HFFc6 (cell line): Measurements from ENCODE around the gene RBBP7. TPM values are rescaled to one million over a fixed set of nuclear protein-coding genes. Genes with fewer than 3 reads are reported as not detected.

Source experiments
- DNase-seq: peaks from one replicate; pipeline ENCODE4 v3.0.0-alpha.2; 2018
- H3K27ac Mint-ChIP-seq: 2 replicates; pipeline ENCODE4 v1.8.0; 2020; ENCODE audit warnings: mild to moderate bottlenecking, mixed read lengths
- H3K27me3 Mint-ChIP-seq: 2 replicates; pipeline ENCODE4 v1.8.0; 2021; ENCODE audit warnings: mild to moderate bottlenecking, moderate library complexity, mixed read lengths; ENCODE audit not compliant: insufficient read depth
- H3K36me3 Mint-ChIP-seq: 2 replicates; pipeline ENCODE4 v1.8.0; 2021; ENCODE audit warnings: low read depth, mixed read lengths
- H3K4me1 Mint-ChIP-seq: 2 replicates; pipeline ENCODE4 v1.8.0; 2020; ENCODE audit warnings: low read depth, mixed read lengths
- H3K4me3 Mint-ChIP-seq: 2 replicates; pipeline ENCODE4 v1.8.0; 2020; ENCODE audit warnings: mild to moderate bottlenecking, moderate library complexity, mixed read lengths
- H3K9me3 Mint-ChIP-seq: 2 replicates; pipeline ENCODE4 v1.8.0; 2020; ENCODE audit warnings: mild to moderate bottlenecking, mixed read lengths
- CTCF ChIP-seq: fragments of 200-600 bp; sonication (generic); IDR thresholded peaks from 2 replicates; pipeline ENCODE4 v1.5.0; 2021; ENCODE audit warnings: antibody characterized with exemption, mild to moderate bottlenecking
- total RNA-seq, 6 experiments: library from RNA; stranded (reverse); fragmentation: NEBNext Ultra II Directional; extraction: Animal tissue kit (Norgen Biotek cat#: 25700); gene quantifications; 2 replicates in 1 of 6; 3 replicates in 5 of 6; pipeline ENCODE4 v1.2.3, GENCODE V29; 2021

RBBP7 gene
- total RNA-seq, 6 experiments from 2014 or later = 83.4 to 121 (median 110) TPM

GRCh38 chrX:16851827-16852226, 18.3 kb downstream of the RBBP7 start:
- no peak for DNase-seq
- no peak overlapping the region for H3K27ac Mint-ChIP-seq
- no peak for TF ChIP-seq CTCF
- peaks cover 7% of the 10 kb centered on the region for H3K9me3 Mint-ChIP-seq
- H3K4me3 Mint-ChIP-seq = no peak overlapping the region
- peaks cover 5% of the 10 kb centered on the region; the same call in 1 of the 2 replicates for H3K4me1 Mint-ChIP-seq
- H3K36me3 Mint-ChIP-seq = peaks cover 9% of the 10 kb centered on the region
- H3K27me3 Mint-ChIP-seq = peaks cover 1% of the 10 kb centered on the region

- TF ChIP-seq CTCF = no peak
- H3K27me3 Mint-ChIP-seq = peaks cover 1% of the 10 kb centered on the region
- no peak overlapping the region for H3K27ac Mint-ChIP-seq
- H3K4me3 Mint-ChIP-seq = no peak overlapping the region
- H3K36me3 Mint-ChIP-seq = peaks cover 5% of the 10 kb centered on the region
- H3K4me1 Mint-ChIP-seq = peaks cover 5% of the 10 kb centered on the region; the same call in 1 of the 2 replicates
- DNase-seq = no peak
- H3K9me3 Mint-ChIP-seq = peaks cover 4% of the 10 kb centered on the region
Measured at GRCh38 chrX:16851421-16851820, 18.7 kb downstream of the RBBP7 start.

GRCh38 chrX:16848541-16848940, 21.6 kb downstream of the RBBP7 start:
- H3K27me3 Mint-ChIP-seq = peaks cover 1% of the 10 kb centered on the region; the same call in 1 of the 2 replicates
- no peak overlapping the region for H3K4me3 Mint-ChIP-seq
- no peak overlapping the region; the same call in 1 of the 2 replicates for H3K27ac Mint-ChIP-seq
- no peak for TF ChIP-seq CTCF
- H3K4me1 Mint-ChIP-seq = peaks cover 13% of the 10 kb centered on the region
- H3K9me3 Mint-ChIP-seq = no peaks in the 10 kb centered on the region
- H3K36me3 Mint-ChIP-seq = peaks cover 5% of the 10 kb centered on the region; the same call in 1 of the 2 replicates
- no peak for DNase-seq

GRCh38 chrX:16845686-16846085, 24.5 kb downstream of the RBBP7 start:
- Mint-ChIP-seq H3K9me3 (no peaks in the 10 kb centered on the region), H3K27ac (no peak overlapping the region), H3K4me3 (no peak overlapping the region), H3K27me3 (no peaks in the 10 kb centered on the region), H3K4me1 (peaks cover 25% of the 10 kb centered on the region), H3K36me3 (peaks cover 5% of the 10 kb centered on the region; the same call in 1 of the 2 replicates)
- no peak for DNase-seq
- no peak for TF ChIP-seq CTCF

- DNase-seq = no peak
- H3K4me1 Mint-ChIP-seq = peaks cover 46% of the 10 kb centered on the region
- no peaks in the 10 kb centered on the region for H3K9me3 Mint-ChIP-seq
- H3K27me3 Mint-ChIP-seq = no peaks in the 10 kb centered on the region
- H3K4me3 Mint-ChIP-seq = no peak overlapping the region
- H3K27ac Mint-ChIP-seq = peak overlapping the region; percentile 69
- H3K36me3 Mint-ChIP-seq = peaks cover 10% of the 10 kb centered on the region
- TF ChIP-seq CTCF = no peak
Measured at GRCh38 chrX:16843208-16843909, 26.8 kb downstream of the RBBP7 start.
